AG04450 (cell line): ENCODE data around the gene CEP295NL. TPM values are rescaled to one million over a fixed set of nuclear protein-coding genes. Genes with fewer than 3 reads are reported as not detected.
"Not testable (repeated sequence)": the region's sequence is repeated elsewhere in the genome, so short reads cannot be mapped to it uniquely, and the experiment has no call there.

ENCODE experiments used
- CTCF ChIA-PET: fragments of 300-600, 350-600 bp; formaldehyde crosslinking; extraction: SDS; loops from one replicate; lab custom pipeline; 2022; ENCODE audit warnings: antibody characterized with exemption, inconsistent platforms; lab: Charles Lee
- POLR2A ChIA-PET: fragments of 350-600 bp; formaldehyde crosslinking; extraction: SDS; loops from one replicate; lab custom pipeline; 2021; ENCODE audit warnings: antibody characterized with exemption, inconsistent platforms; lab: Yijun Ruan, JAX
- DNase-seq: peaks from one replicate; pipeline ENCODE4 v3.0.0-alpha.2; 2011; ENCODE audit warnings: low read depth, low spot score
- H3K27ac ChIP-seq: one replicate; pipeline ENCODE4 v1.5.1; 2012; ENCODE audit warnings: low read depth, low read length, control low read depth
- H3K27me3 ChIP-seq: one replicate; pipeline ENCODE4 v1.6.0; 2012; ENCODE audit warnings: low read length; ENCODE audit not compliant: control insufficient read depth, insufficient read depth
- H3K4me3 ChIP-seq: 2 replicates; pipeline ENCODE4 v1.5.1; 2011; ENCODE audit warnings: mild to moderate bottlenecking, low read depth, low read length, control low read depth
- H3K9me3 ChIP-seq: 2 replicates; pipeline ENCODE4 v1.5.1; 2012; ENCODE audit warnings: low read length; ENCODE audit not compliant: control insufficient read depth, insufficient read depth
- polyA plus RNA-seq: library from polyadenylated mRNA; depleted of rRNA; stranded (reverse); fragments of >200 nt; gene quantifications from 2 replicates; pipeline ENCODE4 v1.2.3, GENCODE V29; 2011
- TF ChIP-seq, protein P1 (sequence below): IDR thresholded peaks from 2 replicates; pipeline ENCODE4 v1.5.1; 2011; ENCODE audit warnings: low read depth, low read length, control low read depth, inconsistent platforms

The CEP295NL gene
- polyA plus RNA-seq, 1 experiment: 0.11 TPM

DNA sequence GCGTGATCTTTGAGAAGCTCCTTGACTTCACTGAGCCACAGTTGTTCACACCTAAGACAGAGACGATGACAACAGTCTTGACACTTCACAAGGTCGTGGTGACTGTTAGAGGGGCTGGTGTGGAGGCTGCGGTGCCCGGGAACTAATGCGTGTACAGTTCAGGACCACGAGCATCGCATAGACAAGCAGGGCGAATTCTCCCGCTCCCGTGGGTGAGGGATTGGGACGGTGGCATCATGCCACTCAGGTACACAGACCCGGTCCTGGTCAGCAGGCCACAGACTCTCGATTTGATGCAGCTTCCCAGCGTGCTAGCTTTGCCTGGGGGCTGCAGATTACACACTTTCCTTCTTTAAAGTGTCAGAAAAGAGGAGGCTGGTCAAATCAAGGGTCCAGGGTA is 24.7 kb downstream of the CEP295NL start:
- ChIA-PET POLR2A (no interaction called here), CTCF (interaction anchor here (2.7 kb wide), 1 partner anchor 13 kb away, joined by 15 read pairs; no protein-coding TSS in a partner anchor)
- Histone ChIP-seq H3K27me3 (no peaks in the 10 kb centered on the region), H3K27ac (peak overlapping the region; percentile 97), H3K4me3 (no peak overlapping the region), H3K9me3 (no peaks in the 10 kb centered on the region; the same call in 1 of the 2 replicates)
- DNase-seq: no peak
- TF ChIP-seq, protein P1, sequence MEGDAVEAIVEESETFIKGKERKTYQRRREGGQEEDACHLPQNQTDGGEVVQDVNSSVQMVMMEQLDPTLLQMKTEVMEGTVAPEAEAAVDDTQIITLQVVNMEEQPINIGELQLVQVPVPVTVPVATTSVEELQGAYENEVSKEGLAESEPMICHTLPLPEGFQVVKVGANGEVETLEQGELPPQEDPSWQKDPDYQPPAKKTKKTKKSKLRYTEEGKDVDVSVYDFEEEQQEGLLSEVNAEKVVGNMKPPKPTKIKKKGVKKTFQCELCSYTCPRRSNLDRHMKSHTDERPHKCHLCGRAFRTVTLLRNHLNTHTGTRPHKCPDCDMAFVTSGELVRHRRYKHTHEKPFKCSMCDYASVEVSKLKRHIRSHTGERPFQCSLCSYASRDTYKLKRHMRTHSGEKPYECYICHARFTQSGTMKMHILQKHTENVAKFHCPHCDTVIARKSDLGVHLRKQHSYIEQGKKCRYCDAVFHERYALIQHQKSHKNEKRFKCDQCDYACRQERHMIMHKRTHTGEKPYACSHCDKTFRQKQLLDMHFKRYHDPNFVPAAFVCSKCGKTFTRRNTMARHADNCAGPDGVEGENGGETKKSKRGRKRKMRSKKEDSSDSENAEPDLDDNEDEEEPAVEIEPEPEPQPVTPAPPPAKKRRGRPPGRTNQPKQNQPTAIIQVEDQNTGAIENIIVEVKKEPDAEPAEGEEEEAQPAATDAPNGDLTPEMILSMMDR: no peak

DNA sequence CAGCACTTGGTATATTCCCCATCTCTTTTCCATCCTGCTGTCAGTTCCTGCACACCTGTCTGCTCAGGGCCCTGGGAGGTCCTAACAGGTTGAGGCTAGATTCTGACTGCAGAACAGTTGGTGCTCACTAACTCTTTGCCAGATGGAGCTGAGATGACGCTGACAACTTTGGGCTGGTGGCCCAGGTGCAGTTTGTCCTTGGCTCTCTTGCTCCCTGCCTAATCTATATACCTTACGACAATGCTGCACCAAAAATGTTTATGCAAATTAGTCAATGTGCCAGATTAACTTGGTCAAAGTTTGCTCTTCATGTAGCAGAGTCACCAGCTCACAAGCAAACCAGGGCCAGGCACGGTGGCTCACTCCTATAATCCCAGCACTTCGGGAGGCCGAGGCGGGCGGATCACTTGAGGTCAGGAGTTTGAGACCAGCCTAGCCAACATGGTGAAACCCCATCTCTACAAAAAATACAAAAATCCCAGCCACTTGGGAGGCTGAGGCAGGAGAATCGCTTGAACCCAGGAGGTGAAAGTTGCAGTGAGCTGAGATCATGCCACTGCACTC is 26.0 kb downstream of the CEP295NL start:
- not testable (repeated sequence) for H3K9me3 ChIP-seq, H3K27ac ChIP-seq, H3K27me3 ChIP-seq, DNase-seq, H3K4me3 ChIP-seq
- ChIA-PET CTCF (interaction anchor here (0.6 to 2.7 kb wide), 2 partner anchors 8 to 11 kb away, joined by 8 to 15 read pairs; no protein-coding TSS in a partner anchor), POLR2A (interaction anchor here (0.8 to 1.6 kb wide), 2 partner anchors 12 to 14 kb away, joined by 4 to 5 read pairs; no protein-coding TSS in a partner anchor)

DNA sequence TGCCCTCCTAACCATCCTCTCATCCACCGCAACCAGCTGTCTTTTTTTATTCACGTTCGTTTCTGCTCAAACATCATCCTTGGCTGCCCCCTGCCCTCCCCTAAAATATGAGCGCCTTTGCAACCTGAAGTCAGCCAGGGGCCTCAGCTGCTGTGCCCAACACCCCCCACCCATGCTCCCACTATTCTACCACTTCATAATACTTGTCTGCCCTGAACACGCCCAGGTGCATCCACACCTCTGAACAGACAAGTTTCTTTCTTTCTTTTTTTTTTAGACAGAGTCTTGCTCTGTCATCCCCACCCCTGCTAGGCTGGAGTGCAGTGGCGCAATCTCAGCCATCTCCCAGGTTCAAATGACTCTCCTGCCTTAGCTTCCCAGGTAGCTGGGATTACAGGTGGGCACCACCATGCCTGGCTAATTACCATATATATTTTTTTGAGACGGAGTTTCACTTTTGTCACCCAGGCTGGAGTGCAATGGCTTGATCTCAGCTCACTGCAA is 26.9 kb downstream of the CEP295NL start:
- peak overlapping the region; percentile 47 for H3K27ac ChIP-seq
- TF ChIP-seq, protein P1: no peak
- no peak overlapping the region for H3K4me3 ChIP-seq
- ChIA-PET POLR2A (interaction anchor here (1.6 kb wide), 1 partner anchor 14 kb away, joined by 5 read pairs; no protein-coding TSS in a partner anchor), CTCF (interaction anchor here (2.7 kb wide), 1 partner anchor 10 kb away, joined by 25 read pairs; no protein-coding TSS in a partner anchor)
- H3K9me3 ChIP-seq: no peaks in the 10 kb centered on the region
- no peaks in the 10 kb centered on the region for H3K27me3 ChIP-seq
- DNase-seq: no peak

DNA sequence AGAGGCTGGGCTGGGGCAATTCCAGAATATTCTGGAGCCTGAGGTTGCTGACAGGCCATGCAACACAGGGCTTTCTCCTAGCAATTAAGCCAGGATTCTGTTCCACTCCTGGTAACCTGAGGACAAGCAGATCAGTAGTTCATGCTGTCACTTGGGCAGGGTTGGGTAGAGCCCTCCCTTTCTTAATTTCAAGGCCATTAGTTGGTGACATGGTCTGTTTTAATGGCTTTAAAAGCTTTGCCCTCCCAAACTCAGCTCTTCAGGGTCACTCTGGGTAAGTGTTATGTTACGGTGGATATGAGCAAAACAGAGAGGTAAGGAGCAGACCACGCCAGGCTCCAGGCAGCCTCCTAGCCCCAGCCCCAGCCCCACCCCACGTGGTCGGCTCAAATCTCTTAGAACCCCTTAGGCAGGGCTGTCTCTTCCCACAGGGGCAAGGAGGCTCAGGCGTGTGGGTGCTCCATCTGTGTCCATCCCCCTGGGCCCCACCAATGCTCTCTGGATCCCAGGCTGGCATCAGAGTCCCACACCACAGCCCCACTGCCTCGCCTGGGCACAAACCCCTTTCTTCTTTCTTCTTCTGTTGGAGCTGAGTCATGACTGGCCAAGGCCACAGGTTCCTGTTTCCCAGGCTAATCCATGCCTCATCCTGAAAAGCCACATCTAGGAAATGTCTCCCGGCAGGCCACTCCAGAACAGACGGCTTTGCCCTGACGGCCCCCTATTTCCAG is 27.5 kb downstream of the CEP295NL start:
- DNase-seq: no peak
- POLR2A ChIA-PET: interaction anchor here (1.6 kb wide), 1 partner anchor 13 kb away, joined by 5 read pairs; no protein-coding TSS in a partner anchor
- Histone ChIP-seq H3K4me3 (no peak overlapping the region), H3K27ac (peak overlapping the region; percentile 47), H3K9me3 (no peaks in the 10 kb centered on the region; the same call in 1 of the 2 replicates), H3K27me3 (no peaks in the 10 kb centered on the region)
- CTCF ChIA-PET: interaction anchor here (2.7 kb wide), 1 partner anchor 10 kb away, joined by 25 read pairs; no protein-coding TSS in a partner anchor
- TF ChIP-seq, protein P1: no peak

DNA sequence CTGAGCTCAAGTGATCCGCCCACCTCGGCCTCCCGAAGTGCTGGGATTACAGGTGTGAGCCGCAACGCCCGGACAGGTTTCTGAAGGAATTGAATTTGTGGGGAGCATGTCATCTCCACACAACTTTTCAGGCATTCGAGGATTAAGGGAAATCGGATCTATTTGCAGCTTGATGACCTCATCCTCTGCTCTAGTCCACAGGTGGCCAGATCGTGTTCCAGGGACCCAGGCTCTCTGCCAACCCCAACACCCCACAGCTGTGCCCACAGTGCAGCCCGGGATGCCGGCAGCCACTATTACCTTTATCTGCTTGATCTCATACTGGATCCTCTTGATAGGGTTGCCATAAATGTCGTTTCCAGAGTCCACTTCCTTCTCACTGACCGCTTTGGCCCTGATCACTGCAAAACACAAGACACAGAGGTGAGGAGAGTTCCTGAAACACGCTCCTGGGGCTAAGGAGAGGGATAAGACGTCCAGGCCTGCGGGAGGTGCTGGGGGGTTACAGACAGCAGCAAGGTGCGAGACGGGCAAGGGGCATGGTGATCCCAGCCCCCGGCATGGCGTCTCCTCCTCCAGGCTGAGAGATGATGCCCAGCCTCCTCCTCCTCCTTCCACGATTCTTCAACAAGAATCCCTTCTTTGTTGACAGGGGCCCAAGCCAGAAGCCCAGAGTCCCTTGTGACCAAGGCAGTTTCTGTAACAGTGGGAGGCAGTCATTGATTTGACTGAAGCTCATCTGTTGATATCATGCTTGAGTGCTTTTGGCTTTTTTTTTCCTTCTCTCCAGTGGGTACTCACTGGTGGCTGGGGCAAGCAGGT is 29.3 kb downstream of the CEP295NL start:
- no peaks in the 10 kb centered on the region for H3K27me3 ChIP-seq
- no peak overlapping the region for H3K4me3 ChIP-seq
- ChIA-PET POLR2A (interaction anchor here (0.6 to 0.7 kb wide), 2 partner anchors 9 to 20 kb away, joined by 3 read pairs; no protein-coding TSS in a partner anchor), CTCF (interaction anchor here (1.0 to 2.7 kb wide), 2 partner anchors 8 to 10 kb away, joined by 3 to 25 read pairs; no protein-coding TSS in a partner anchor)
- peak; percentile 41 for DNase-seq
- H3K9me3 ChIP-seq: no peaks in the 10 kb centered on the region; the same call in 1 of the 2 replicates
- H3K27ac ChIP-seq: no peak overlapping the region
- TF ChIP-seq, protein P1: no peak
